Loucy (cell line): Measurements from ENCODE around the gene CASP7.

Experiments
- CTCF ChIP-seq: fragments of 200-600 bp; sonication (generic); conservative IDR thresholded peaks from 2 replicates; pipeline ENCODE4 v1.5.1; 2014; ENCODE audit warnings: mild to moderate bottlenecking, antibody characterized with exemption, low read length
- EZH2phosphoT487 ChIP-seq: fragments of 200-600 bp; IDR thresholded peaks from 2 replicates; pipeline ENCODE4 v1.6.1; 2018; ENCODE audit warnings: antibody characterized with exemption, mild to moderate bottlenecking, moderate library complexity, borderline replicate concordance

GRCh38 chr10:113706623-113707022 lies 26.9 kb downstream of the CASP7 start:
- TF ChIP-seq CTCF (no peak), EZH2phosphoT487 (no peak)
